PC-9 (cell line): ENCODE measurements around the gene NR6A1. TPM values are rescaled to one million over a fixed set of nuclear protein-coding genes. Genes with fewer than 3 reads are reported as not detected.

Source experiments
- BruUV-seq: library from RNA; stranded (reverse); fragments of 400-500 nt; replicated peaks from 2 replicates; lab custom pipeline; 2021; lab: Mats Ljungman, UMichigan
- CTCF ChIA-PET: fragments of 300-600 bp; sonication (Branson Sonifier 250); formaldehyde crosslinking; loops from one replicate; lab custom pipeline; 2022; ENCODE audit warnings: antibody characterized with exemption; lab: Charles Lee
- POLR2A ChIA-PET: fragments of 300-600 bp; sonication (Branson Sonifier 250); formaldehyde crosslinking; loops from one replicate; lab custom pipeline; 2022; ENCODE audit warnings: antibody characterized with exemption; ENCODE audit not compliant: unreplicated experiment; lab: Charles Lee
- DNase-seq, 2 experiments: peaks; one replicate each; pipeline versions ENCODE4 v3.0.0 to v3.0.0-alpha.2; 2015 to 2022; ENCODE audit warnings: mixed read lengths in 1 of 2
- H2AFZ ChIP-seq: fragments of 200-600 bp; sonication (generic); 2 replicates; pipeline ENCODE4 v1.8.1; 2017; ENCODE audit warnings: antibody characterized with exemption
- H3F3A ChIP-seq: fragments of 200-600 bp; sonication (generic); 2 replicates; pipeline ENCODE4 v1.8.1; 2017; ENCODE audit warnings: antibody characterized with exemption, mild to moderate bottlenecking, low read depth; ENCODE audit not compliant: insufficient read depth
- H3K27ac ChIP-seq: fragments of 200-600 bp; sonication (generic); 2 replicates; pipeline ENCODE4 v1.6.1; 2016; ENCODE audit warnings: mixed run types
- H3K27me3 ChIP-seq: fragments of 200-600 bp; sonication (generic); 2 replicates; pipeline ENCODE4 v1.6.1; 2016; ENCODE audit warnings: low read depth, mixed run types; ENCODE audit not compliant: insufficient read depth
- H3K36me3 ChIP-seq: fragments of 200-600 bp; sonication (generic); 2 replicates; pipeline ENCODE4 v1.6.1; 2016; ENCODE audit warnings: low read depth, mixed run types
- H3K4me1 ChIP-seq: fragments of 200-600 bp; sonication (generic); replicated peaks from 2 replicates; pipeline ENCODE4 v1.6.1; 2016; ENCODE audit warnings: mixed run types; ENCODE audit not compliant: insufficient read depth
- H3K4me2 ChIP-seq: fragments of 200-600 bp; sonication (generic); 2 replicates; pipeline ENCODE4 v1.6.1; 2017; ENCODE audit warnings: mixed run types
- H3K4me3 ChIP-seq: fragments of 200-600 bp; sonication (generic); 2 replicates; pipeline ENCODE4 v1.6.1; 2016; ENCODE audit warnings: mixed run types
- H3K79me2 ChIP-seq: fragments of 200-600 bp; sonication (generic); 2 replicates; pipeline ENCODE4 v1.6.1; 2017; ENCODE audit warnings: low read depth, mixed run types
- H3K9me2 ChIP-seq: fragments of 200-600 bp; sonication (generic); 2 replicates; pipeline ENCODE4 v1.8.1; 2017; ENCODE audit warnings: mild to moderate bottlenecking; ENCODE audit not compliant: insufficient read depth
- H3K9me3 ChIP-seq: fragments of 200-600 bp; sonication (generic); 2 replicates; pipeline ENCODE4 v1.8.1; 2016; ENCODE audit warnings: low read depth; ENCODE audit not compliant: insufficient read depth
- H4K20me1 ChIP-seq: fragments of 200-600 bp; sonication (generic); 2 replicates; pipeline ENCODE4 v1.8.1; 2017; ENCODE audit not compliant: insufficient read depth
- EZH2 ChIP-seq: fragments of 200-600 bp; sonication (generic); IDR thresholded peaks from 2 replicates; pipeline ENCODE4 v1.8.0; 2017; ENCODE audit warnings: antibody characterized with exemption, low read depth
- intact Hi-C: fragments of 100-400 bp; cut with micrococcal nuclease; formaldehyde crosslinking; loops from one replicate; pipeline ENCODE4 v1.10.0; 2022; ENCODE audit not compliant: unreplicated experiment
- total RNA-seq: library from RNA; stranded (reverse); gene quantifications from 2 replicates; pipeline ENCODE4 v1.2.3, GENCODE V29; 2021
- TF ChIP-seq, protein P1 (sequence below): fragments of 200-600 bp; sonication (generic); conservative IDR thresholded peaks from 2 replicates; pipeline ENCODE4 v1.6.1; 2017; ENCODE audit warnings: mixed run types, antibody characterized with exemption, mild to moderate bottlenecking, moderate library complexity

The NR6A1 gene
- total RNA-seq, 1 experiment from 2014 or later, result 13.0 TPM

DNA sequence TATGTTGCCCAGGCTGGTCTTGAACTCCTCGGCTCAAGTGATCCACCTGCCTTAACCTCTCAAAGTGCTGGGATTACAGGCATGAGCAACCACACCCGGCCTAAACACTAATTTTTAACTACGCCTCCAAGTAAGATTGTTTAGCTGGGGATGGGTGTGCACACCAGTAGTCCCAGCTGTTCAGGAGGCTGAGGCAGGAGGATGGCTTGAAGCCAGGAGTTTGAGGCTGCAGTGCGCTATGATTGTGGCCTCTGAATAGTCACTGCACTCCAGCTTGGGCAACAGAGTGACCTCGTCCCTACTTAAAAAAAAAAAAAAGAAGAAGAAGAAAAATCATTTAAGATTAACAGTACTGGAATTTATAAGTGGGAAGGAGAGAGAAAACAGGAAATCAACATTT lies 173.1 kb downstream of the NR6A1 start:
- no peaks in the 10 kb centered on the region for H3K36me3 ChIP-seq
- 0 out of 2 replicates have a peak, but pooled peaks cover 11% of the 10 kb centered on the region for H3K4me1 ChIP-seq
- DNase-seq, result no peak
- BruUV-seq, result no TSS peak
- H3K9me2 ChIP-seq, result no peaks in the 10 kb centered on the region
- H3K79me2 ChIP-seq, result 0 out of 2 replicates have a peak, but pooled peaks cover 3% of the 10 kb centered on the region
- CTCF ChIA-PET, result interaction anchor here (0.6 kb wide), 2 partner anchors 8 to 716 kb away, joined by 3 to 4 read pairs; no protein-coding TSS in a partner anchor
- no peak overlapping the region for H3K4me2 ChIP-seq
- no peak overlapping the region for H3K4me3 ChIP-seq
- no peak overlapping the region for H3K27ac ChIP-seq
- no peaks in the 10 kb centered on the region for H4K20me1 ChIP-seq
- no peaks in the 10 kb centered on the region for H3K9me3 ChIP-seq
- POLR2A ChIA-PET, result interaction anchor here (0.7 kb wide), 1 partner anchor 12 kb away, joined by 3 read pairs; no protein-coding TSS in a partner anchor
- no peaks in the 10 kb centered on the region; the same call in 1 of the 2 replicates for H3F3A ChIP-seq
- no peak for TF ChIP-seq EZH2
- TF ChIP-seq, protein P1, sequence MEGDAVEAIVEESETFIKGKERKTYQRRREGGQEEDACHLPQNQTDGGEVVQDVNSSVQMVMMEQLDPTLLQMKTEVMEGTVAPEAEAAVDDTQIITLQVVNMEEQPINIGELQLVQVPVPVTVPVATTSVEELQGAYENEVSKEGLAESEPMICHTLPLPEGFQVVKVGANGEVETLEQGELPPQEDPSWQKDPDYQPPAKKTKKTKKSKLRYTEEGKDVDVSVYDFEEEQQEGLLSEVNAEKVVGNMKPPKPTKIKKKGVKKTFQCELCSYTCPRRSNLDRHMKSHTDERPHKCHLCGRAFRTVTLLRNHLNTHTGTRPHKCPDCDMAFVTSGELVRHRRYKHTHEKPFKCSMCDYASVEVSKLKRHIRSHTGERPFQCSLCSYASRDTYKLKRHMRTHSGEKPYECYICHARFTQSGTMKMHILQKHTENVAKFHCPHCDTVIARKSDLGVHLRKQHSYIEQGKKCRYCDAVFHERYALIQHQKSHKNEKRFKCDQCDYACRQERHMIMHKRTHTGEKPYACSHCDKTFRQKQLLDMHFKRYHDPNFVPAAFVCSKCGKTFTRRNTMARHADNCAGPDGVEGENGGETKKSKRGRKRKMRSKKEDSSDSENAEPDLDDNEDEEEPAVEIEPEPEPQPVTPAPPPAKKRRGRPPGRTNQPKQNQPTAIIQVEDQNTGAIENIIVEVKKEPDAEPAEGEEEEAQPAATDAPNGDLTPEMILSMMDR, result no peak
- intact Hi-C loops, result no loop called here
- no peak overlapping the region for H2AFZ ChIP-seq
- no peaks in the 10 kb centered on the region for H3K27me3 ChIP-seq

DNA sequence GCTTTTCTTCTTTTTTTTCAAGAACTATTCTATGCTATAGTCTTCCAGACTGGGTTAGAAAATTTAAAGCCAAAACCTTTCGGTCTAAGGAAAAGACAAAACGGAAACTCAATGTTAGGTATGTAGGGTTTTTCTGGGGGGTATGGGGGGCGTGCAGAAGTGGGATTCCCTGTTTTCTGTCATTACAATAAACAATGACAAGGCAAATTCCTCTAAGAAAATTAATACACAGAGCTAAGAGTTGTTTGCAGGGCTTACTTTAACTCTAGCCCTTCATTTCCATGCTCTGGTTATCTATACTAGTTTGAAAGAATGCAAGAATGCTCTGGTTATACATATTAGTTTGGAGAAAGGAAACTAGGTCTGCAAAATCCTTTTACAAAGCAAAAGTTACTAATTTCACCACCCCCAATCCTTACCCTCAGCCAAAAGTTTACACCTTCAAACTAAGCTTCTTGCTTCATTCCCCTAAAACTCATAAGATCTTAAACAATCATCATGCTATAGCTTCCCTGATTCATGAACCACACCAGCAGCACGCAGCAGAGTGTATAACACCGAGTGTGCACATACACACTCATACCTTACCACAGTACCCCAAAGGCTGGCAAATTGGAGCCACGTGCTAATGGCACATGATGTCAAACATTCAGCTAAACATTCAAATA lies 174.8 kb downstream of the NR6A1 start:
- TF ChIP-seq EZH2, result no peak
- TF ChIP-seq, protein P1, result no peak

DNA sequence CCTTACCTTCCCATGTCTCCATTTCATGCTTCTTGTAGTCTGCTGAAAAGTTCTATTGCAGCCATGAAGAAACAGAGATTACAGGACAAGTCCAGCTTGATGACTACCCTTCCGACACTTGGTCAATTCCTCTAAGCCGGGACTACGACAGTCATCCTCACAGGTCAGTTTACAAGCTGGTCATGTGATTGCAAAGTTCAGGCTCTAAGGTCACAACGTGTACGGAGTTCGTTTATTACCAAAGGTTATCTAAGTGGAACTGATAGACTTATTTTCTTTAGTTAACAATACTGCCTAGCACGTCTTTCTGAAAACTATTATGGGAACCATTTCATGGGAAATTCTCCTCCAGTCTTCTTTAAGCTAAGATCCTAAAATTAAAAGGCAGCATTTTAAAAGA lies 175.4 kb downstream of the NR6A1 start:
- POLR2A ChIA-PET, result no interaction called here
- CTCF ChIA-PET, result interaction anchor here (0.5 to 0.6 kb wide), 2 partner anchors 168 to 977 kb away, joined by 4 to 6 read pairs; no protein-coding TSS in a partner anchor

More for the DNA sequence above, 174.8 kb downstream of the NR6A1 start:
- Histone ChIP-seq H3K27me3 (no peaks in the 10 kb centered on the region), H2AFZ (no peak overlapping the region), H3K4me1 (peaks cover 19% of the 10 kb centered on the region), H3K79me2 (peaks cover 9% of the 10 kb centered on the region; the same call in 1 of the 2 replicates), H3K9me2 (no peaks in the 10 kb centered on the region), H3K9me3 (no peaks in the 10 kb centered on the region), H3K36me3 (no peaks in the 10 kb centered on the region), H3F3A (peaks cover 6% of the 10 kb centered on the region; the same call in 1 of the 2 replicates), H3K27ac (no peak overlapping the region), H3K4me3 (no peak overlapping the region), H4K20me1 (no peaks in the 10 kb centered on the region), H3K4me2 (no peak overlapping the region)
- intact Hi-C loops, result no loop called here
- ChIA-PET CTCF (no interaction called here), POLR2A (no interaction called here)
- no peak for DNase-seq
- BruUV-seq, result no TSS peak

More for the DNA sequence above, 175.4 kb downstream of the NR6A1 start:
- TF ChIP-seq EZH2, result no peak
- TF ChIP-seq, protein P1, result no peak
- no peak for DNase-seq
- Histone ChIP-seq H4K20me1 (no peaks in the 10 kb centered on the region), H3F3A (peaks cover 12% of the 10 kb centered on the region; the same call in 1 of the 2 replicates), H3K27me3 (no peaks in the 10 kb centered on the region), H3K4me3 (no peak overlapping the region), H3K79me2 (peaks cover 9% of the 10 kb centered on the region; the same call in 1 of the 2 replicates), H3K9me3 (no peaks in the 10 kb centered on the region), H3K27ac (no peak overlapping the region), H3K36me3 (no peaks in the 10 kb centered on the region), H2AFZ (no peak overlapping the region), H3K4me1 (peaks cover 24% of the 10 kb centered on the region), H3K9me2 (no peaks in the 10 kb centered on the region), H3K4me2 (no peak overlapping the region)
- intact Hi-C loops, result no loop called here
- no TSS peak for BruUV-seq
